GM21360 (cell line): ENCODE data around the gene EMC8.
"Not testable (repeated sequence)": the region's sequence is repeated elsewhere in the genome, so short reads cannot be mapped to it uniquely, and the experiment has no call there.

Experiments used
- ATAC-seq: cut with Tn5 transposase; IDR thresholded peaks from one replicate; pipeline ENCODE4 v1.9.1; 2021; ENCODE audit warnings: mild to moderate bottlenecking, moderate library complexity; ENCODE audit not compliant: unreplicated experiment

Gene EMC8

GRCh38 chr16:85799497-85800320 lies at the start of gene EMC8, which contains the start of gene COX4I1:
Gene EMC8, minus strand, starts transcription at chr16:85799544. Its CDS starts 249 bp downstream, at chr16:85799295.
Gene COX4I1, plus strand, starts transcription at chr16:85799695. Its CDS starts 1,511 bp downstream, at chr16:85801206.
- peak; percentile 68 for ATAC-seq

- no peak for ATAC-seq
These were observed 49.6 kb upstream of the EMC8 start for GRCh38 chr16:85848986-85849385.

- no peak for ATAC-seq
These were observed 48.6 kb upstream of the EMC8 start for GRCh38 chr16:85847681-85848601.

GRCh38 chr16:85847036-85847435 lies 47.7 kb upstream of the EMC8 start:
- no peak for ATAC-seq

GRCh38 chr16:85846461-85846860 lies 47.1 kb upstream of the EMC8 start:
- ATAC-seq = no peak

- no peak for ATAC-seq
These were observed 45.9 kb upstream of the EMC8 start for GRCh38 chr16:85845266-85845665.

- no peak for ATAC-seq
These were observed 45.4 kb upstream of the EMC8 start for GRCh38 chr16:85844786-85845185.

GRCh38 chr16:85844169-85844481 lies 44.8 kb upstream of the EMC8 start:
- no peak for ATAC-seq

GRCh38 chr16:85843471-85844168 lies 44.3 kb upstream of the EMC8 start:
- no peak for ATAC-seq

- no peak for ATAC-seq
These were observed 43.5 kb upstream of the EMC8 start for GRCh38 chr16:85842848-85843247.

- no peak for ATAC-seq
These were observed 43.1 kb upstream of the EMC8 start for GRCh38 chr16:85842435-85842834.

- no peak for ATAC-seq
These were observed 41.5 kb upstream of the EMC8 start for GRCh38 chr16:85840801-85841200.

GRCh38 chr16:85840395-85840794 lies 41.1 kb upstream of the EMC8 start:
- no peak for ATAC-seq

GRCh38 chr16:85839681-85840240 lies 40.4 kb upstream of the EMC8 start:
- no peak for ATAC-seq

- no peak for ATAC-seq
These were observed 39.7 kb upstream of the EMC8 start for GRCh38 chr16:85838876-85839585.

- ATAC-seq = no peak
These were observed 39.0 kb upstream of the EMC8 start for GRCh38 chr16:85838381-85838780.

GRCh38 chr16:85837654-85838053 lies 38.3 kb upstream of the EMC8 start:
- not testable (repeated sequence) for ATAC-seq

- no peak for ATAC-seq
These were observed 37.6 kb upstream of the EMC8 start for GRCh38 chr16:85836706-85837582.

GRCh38 chr16:85835956-85836705 lies 36.8 kb upstream of the EMC8 start:
- ATAC-seq = no peak
